ENCODE measurements around the gene AFF3.

AFF3 gene

DNA sequence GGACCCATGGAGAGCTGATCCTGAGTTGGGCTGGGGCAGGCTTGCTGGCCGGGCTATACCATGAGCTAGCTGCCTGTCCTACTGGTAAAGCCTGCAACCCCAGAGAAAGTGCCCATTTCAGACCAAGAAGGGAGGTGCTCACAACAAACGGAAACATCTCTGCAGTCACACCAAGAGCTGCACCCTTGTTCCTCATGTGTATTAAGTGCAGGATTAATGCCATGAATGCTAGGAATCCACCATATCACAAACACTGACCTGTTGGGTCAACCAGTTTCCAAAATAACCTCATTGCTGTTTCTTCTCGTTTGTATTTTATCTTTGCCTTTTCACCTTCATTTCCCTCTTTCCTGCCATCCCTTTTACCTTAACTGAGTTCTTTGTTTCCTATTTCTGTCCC lies 69.9 kb downstream of the AFF3 start:
- in situ Hi-C loops (cut with HindIII; ENCODE audit: low sequenced_read_pairs) = no loop called here

DNA sequence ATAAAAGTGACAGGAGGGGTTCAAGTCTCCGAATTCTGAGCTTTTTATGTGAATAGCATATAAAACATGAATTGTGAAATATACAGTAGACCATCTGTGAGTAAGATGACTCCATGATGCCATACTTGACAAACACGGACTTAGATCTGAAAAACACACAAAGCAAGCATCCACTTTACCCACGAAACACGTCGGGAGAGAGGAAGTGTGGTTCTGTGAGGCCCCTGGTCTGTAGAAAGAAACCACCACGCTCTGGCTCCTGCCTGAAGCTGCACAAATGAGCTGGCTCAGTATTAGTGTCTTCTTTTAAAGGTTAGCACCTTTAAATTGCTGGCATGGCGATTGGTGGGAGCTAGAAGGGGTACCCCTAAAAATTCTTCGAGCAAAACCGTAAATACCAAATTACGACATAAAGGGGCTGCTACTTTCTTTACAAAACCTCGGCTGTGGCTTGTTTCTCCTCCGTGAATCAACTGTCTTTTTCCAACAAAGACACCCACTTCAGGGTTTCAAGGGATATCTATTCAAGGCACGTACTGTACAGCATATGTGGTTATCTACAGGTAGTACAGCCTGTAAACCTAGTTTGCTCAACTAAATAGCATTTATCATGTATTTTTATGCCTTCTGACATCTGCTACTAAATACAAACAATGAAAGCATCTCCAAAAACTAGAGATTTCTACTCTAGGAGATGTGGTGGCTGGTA lies 70.9 kb downstream of the AFF3 start:
- in situ Hi-C loops (cut with HindIII; ENCODE audit: low sequenced_read_pairs) = no loop called here

DNA sequence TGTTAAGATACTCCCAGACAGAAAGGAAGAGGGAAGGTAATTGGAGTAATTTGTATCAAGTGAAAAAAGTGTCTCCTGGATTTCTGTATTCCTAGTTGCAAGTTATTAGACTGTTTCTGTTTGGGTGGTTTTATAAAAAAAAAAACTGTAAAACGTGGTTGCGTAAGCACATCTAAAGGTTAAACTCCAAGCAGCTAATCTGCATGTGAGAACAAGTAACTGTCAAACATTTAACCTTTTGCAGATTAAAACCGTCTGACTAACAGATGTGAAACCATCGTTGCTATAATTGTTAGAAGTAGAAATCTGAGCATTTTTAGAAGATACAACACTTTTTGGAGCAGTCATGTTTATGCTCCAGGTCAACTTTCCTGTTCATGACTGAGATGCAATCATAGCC lies 72.3 kb downstream of the AFF3 start:
- in situ Hi-C loops (cut with HindIII; ENCODE audit: low sequenced_read_pairs) = no loop called here

DNA sequence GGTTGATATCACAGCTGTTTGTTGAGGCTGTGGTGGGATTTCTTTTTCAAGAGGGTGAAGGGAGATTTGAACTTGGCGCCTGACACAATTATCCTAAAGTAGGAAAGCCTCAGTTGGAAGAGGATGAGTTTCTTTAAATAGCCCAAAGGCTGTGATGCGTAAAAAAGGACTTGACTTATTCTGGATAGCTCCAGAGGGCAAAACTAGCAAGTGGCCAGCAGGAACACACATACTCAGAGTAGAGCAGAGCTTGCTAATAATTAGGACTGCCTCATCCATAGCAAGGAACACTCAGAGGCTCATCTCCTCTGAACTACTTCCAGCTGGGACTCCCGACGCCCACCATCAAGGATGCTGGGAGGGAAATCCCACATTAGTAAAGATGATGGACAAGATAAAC lies 74.0 kb downstream of the AFF3 start:
- in situ Hi-C loops (cut with HindIII; ENCODE audit: low sequenced_read_pairs) = no loop called here

DNA sequence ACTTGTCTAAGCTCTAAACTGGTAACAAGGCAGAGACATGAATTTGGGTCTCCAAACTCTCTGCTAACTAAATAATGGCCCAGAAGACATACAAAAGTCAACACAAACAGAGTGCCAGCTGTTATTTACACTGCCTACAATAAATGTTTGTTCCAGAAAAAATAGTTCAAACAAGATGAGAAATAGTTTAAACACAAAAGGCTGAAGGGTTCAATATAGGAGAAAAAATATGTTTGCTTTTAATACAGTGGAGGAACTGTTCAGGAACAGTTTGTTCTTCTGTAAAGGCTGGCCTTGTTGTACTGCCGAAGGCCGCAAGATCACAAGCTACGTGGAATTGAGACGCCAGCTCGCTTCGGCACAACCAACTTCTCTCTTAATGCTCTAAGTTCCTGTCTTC lies 74.6 kb downstream of the AFF3 start:
- in situ Hi-C loops (cut with HindIII; ENCODE audit: low sequenced_read_pairs) = no loop called here

DNA sequence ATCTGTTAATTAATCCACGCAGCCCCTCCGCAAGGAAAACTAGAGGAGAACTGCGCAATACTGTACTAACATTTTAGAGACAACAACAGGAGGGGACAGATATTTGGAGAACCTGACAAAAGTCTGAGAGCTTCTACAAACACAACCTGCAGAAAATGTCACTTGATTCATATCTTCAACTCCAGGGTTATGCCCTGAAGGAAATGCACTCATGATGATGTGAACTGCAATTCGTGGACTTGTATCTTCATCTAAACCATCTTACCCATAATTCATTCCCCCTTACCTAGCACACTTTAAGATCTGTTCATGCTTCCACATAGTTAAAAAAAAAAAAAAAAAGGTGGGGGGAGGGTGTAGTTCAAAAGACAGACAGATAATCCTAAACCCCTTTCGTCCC lies 75.5 kb downstream of the AFF3 start:
- in situ Hi-C loops (cut with HindIII; ENCODE audit: low sequenced_read_pairs) = no loop called here

DNA sequence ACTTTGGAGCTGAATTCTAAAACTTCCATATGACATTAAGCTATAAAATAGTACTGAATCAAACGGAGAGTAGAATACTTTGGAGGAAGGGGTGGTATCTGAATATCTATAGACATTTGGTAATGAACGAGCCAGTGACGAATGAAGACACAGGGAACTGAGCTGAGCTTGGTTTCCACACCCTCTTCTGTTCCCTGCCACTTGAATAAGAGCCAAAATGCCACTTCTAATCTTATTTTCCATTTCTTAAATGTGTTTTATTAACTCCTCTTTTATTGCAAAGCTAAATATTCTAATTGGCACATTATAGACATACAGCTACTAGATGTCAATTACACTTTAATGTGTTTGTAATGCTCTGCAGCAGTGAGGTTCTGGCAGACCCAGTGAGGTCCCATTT lies 76.1 kb downstream of the AFF3 start:
- in situ Hi-C loops (cut with HindIII; ENCODE audit: low sequenced_read_pairs) = no loop called here

DNA sequence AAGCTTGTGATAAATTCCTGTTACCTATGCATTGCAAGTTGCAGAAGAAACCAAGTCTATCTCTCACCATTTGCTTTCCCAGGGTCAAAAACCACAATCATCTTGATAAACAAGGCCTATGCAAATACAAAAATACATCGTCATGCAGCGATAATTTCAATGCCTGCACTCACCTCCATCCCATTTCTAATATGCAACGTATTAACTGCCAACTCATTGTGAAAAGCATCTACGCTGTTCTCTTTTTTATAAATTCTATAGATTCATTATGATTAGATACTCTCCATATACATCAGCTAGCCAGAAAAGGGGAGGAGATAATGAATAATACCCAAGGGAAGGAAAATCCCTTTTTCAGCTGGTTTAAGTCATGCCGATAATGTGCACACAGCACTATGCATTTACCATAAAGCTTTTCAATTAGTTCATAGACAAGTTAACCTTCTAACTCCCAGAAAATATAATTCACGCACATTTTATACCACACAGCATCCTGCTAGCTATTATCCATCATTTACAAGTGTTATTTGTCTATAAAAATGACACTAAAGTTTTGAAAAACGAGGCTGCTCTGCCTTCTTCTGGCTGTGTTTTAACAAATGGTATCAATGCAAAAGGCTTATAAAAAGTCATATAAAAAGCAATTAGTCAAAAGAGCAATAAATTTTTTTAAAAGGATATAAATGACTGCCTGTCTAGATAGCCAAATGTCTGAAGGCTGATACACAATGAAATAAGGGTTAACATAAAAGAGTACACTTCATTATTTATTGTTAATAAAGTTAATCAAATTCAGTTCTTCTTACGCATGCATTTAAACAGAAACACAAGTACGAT lies 77.6 kb downstream of the AFF3 start:
- in situ Hi-C loops (cut with HindIII; ENCODE audit: low sequenced_read_pairs) = no loop called here

DNA sequence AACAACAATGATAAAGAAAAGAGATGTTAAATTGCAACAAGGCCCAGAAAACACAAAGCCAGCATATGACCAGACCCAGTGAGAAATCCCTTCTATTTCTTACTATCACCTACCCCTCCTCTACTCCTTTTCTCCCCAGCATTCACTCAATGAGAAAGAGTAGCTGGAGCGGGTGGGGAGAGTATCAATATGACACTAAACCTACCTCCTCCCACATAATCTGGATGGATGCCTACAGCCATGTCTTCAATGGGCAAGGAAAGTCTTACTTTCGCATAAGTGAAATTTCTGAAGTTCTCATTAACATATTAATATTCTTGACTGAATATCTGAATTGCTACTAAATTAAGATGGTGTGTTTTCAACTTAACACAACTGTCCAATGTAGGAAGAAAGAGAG lies 78.2 kb downstream of the AFF3 start:
- in situ Hi-C loops (cut with HindIII; ENCODE audit: low sequenced_read_pairs) = no loop called here

DNA sequence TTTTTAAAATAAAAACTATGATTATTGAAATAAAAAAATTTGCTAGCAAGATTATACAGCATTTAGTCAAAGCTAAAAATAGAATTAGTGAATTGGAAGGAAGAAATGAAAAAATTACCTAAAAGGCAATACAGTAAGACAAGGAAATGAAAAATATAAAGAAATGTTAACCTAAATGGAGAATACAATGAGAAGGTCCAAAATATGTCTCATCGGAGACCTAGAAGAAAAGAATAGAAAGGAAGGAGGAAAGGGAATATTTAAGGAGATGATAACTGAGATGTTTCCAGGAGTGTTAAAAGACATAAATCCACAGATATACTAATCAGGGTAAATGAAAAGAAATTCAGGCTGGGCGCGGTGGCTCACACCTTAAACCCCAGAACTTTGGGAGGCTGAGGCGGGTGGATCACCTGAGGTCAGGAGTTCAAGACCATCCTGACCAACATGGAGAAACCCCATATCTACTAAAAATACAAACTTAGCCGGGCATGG lies 78.9 kb downstream of the AFF3 start:
- in situ Hi-C loops (cut with HindIII; ENCODE audit: low sequenced_read_pairs) = no loop called here

DNA sequence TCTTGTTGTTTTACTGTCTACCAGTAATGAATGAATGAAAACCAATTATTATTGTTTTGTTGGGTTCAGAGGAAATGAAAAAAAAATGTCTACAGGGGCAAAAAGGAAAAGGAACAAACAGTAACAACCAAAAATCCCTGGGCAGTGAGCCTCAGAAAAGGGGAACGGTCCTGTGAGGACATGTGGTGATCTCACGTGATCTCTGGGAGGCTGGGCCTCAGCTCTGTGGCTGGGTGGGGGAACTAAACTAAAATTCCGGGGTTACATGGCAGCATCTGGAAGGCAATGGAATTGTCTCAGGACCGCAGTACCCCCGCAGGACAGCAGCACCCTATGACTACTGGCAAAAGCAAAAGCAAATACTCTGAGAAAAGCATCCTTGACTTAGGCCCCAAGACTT lies 80.1 kb downstream of the AFF3 start:
- in situ Hi-C loops (cut with HindIII; ENCODE audit: low sequenced_read_pairs) = no loop called here

DNA sequence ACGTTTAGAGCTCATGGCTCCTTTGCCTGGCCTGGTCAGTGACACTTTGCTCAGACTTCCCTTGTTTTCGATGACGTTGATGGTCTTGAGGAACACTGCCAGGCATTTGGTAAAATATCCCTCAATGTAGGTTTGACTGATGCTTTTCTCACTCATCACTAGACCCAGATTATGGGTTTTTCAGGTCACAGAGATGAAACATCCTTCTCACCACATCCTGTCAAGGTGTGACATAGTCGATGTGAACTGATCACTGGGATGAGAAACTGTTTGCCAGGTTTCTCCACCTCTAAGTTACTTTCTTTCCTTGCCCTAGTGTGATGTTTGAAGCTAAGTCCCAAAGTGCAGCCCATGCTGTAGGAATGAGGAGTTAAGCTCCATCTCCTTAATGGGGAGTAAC lies 81.5 kb downstream of the AFF3 start:
- in situ Hi-C loops (cut with HindIII; ENCODE audit: low sequenced_read_pairs) = no loop called here

DNA sequence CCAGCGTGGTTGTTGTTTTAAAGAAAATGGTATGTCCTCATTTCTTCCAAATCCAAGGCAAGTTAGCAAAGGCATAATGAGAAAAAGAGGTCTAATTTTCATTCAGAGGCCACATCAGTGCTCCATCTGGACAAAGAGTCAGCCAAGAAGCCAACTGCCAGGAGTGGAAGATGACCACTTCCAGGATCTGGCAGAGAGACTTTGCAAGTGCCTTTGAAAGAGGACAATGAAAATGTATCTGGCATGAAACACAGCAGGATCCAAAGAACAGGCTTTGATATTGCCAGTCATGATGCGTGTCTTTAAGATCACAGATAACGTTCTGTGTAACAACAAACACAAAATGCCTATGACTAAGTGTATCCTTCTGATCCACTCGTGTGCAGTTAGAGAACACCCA lies 82.8 kb downstream of the AFF3 start:
- in situ Hi-C loops (cut with HindIII; ENCODE audit: low sequenced_read_pairs) = no loop called here

DNA sequence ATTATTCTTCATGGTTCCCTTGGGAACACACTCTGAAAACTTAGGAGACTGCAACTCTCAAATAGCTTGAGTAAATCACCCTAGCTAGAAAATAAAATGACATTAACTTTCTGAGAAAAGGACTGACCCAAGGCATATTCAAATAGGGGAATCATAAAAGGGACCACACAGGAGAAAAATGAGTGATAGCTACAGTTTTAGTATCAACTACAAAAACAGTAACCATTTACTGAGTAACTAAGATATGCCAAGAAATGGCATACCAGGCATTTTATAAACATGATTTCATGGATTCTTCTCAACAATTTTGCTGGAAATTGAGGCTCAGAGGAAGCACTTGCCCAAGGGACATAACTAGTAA lies 84.5 kb downstream of the AFF3 start:
- in situ Hi-C loops (cut with HindIII; ENCODE audit: low sequenced_read_pairs) = no loop called here

DNA sequence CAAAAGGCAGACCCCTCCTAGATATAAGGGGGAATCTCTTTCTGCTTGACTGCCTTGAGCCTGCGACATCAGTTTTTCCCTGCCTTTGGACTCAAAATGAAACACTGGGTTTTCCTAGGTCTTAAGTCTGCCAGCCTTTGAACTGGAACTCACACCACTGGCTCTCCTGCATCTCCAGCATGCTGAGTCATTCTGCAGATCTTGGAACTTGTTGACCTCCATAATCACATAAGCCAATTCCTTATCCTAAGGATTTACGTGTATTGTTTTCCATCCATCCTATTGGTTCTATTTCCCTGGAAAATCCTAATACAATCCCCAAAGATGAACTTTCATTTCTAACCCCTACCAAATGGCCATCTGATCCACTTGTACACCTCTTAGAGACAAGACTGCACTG lies 88.0 kb downstream of the AFF3 start:
- in situ Hi-C loops (cut with HindIII; ENCODE audit: low sequenced_read_pairs) = no loop called here

DNA sequence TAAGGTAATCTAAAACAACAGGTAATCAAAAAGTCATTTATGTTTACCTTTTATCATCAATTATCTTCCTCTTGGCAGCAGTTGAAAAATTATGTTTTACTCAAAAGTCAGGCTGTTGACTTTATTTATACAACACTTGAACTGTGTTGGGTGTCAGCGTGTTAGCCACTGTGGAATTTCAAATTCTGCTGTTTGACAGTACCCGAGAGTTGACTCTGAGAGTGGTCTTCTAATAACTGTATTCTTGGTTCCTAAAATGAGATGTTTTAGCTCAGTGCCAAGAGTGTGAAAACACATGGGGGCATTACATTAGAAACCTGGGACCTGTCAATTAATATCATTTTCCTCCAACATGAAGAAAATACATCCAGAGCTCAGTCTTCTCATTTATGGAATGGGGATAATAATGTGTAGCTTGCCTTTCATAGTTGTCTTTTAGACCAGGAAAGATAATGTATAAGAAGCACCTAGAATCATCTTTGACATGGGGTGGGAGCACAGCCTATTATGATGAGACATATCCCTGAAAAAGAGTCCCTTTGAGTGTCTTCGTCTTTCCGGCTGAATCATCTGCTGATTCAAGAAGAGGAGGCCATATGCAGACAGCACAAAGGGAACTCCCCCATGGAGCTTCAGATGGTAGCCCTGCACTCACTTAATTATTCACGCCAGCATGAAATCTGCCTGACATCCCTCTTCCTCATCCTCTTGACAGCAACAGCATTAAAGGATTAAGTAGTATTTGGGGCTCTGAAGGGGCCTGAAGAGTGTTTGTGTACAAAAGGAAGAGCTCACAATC lies 89.1 kb downstream of the AFF3 start:
- in situ Hi-C loops (cut with HindIII; ENCODE audit: low sequenced_read_pairs) = no loop called here

DNA sequence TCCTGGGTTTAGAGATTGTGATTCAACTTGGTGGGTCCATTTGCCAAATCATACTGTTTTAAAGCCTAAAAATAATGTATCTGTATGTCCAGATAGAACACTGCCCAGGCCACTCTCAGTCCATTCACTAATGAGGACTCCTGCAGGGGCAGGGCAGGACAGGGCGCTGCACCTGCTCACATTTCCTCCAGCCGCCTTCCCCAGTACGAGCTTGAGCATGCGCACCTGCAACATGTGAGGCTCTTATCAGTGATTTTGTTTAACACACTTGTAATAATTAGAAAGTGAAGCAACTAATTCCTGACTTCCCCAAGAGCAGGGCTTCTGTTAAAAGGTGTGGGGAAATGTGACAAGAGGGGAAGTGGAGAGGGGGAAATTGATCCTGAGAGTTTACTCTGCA lies 89.7 kb downstream of the AFF3 start:
- in situ Hi-C loops (cut with HindIII; ENCODE audit: low sequenced_read_pairs) = no loop called here

DNA sequence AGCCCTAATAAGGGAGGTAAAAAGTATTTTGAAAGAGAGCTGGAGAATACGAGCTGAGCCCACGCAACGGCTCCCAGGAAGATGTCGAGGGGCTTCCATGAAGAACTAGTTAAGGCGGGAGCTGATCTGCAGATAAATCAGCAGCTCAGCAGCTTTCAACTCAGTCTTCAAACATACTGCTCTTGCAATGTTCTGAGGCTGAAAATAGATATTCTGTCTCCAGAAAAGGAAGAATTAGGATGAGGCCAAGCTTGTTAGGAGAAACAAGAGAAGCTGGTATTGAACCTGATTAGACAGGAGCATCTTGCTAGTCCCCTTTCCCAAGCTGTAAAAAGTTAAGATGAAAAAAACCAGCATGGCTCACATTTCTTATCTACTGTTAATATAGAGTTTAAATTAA lies 91.1 kb downstream of the AFF3 start:
- in situ Hi-C loops (cut with HindIII; ENCODE audit: low sequenced_read_pairs) = no loop called here

DNA sequence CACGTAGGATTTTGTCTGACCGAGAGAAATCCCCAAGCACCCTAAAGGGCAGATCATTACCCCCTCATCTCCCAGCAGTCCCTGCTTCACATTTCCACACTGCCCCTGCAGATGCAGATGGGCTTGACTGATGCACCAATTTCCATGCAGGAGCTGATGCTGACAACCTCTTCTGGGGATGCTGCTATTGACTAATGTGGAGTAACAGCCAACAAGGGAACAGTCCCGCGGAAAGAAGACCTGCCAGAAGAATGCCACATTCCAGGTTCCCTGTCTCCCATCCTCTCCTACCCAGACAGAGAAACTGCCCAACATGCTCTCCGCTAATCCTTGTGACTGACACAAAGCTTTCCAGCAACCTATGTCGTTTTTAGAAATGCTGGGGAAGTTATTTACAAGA lies 91.7 kb downstream of the AFF3 start:
- in situ Hi-C loops (cut with HindIII; ENCODE audit: low sequenced_read_pairs) = no loop called here

DNA sequence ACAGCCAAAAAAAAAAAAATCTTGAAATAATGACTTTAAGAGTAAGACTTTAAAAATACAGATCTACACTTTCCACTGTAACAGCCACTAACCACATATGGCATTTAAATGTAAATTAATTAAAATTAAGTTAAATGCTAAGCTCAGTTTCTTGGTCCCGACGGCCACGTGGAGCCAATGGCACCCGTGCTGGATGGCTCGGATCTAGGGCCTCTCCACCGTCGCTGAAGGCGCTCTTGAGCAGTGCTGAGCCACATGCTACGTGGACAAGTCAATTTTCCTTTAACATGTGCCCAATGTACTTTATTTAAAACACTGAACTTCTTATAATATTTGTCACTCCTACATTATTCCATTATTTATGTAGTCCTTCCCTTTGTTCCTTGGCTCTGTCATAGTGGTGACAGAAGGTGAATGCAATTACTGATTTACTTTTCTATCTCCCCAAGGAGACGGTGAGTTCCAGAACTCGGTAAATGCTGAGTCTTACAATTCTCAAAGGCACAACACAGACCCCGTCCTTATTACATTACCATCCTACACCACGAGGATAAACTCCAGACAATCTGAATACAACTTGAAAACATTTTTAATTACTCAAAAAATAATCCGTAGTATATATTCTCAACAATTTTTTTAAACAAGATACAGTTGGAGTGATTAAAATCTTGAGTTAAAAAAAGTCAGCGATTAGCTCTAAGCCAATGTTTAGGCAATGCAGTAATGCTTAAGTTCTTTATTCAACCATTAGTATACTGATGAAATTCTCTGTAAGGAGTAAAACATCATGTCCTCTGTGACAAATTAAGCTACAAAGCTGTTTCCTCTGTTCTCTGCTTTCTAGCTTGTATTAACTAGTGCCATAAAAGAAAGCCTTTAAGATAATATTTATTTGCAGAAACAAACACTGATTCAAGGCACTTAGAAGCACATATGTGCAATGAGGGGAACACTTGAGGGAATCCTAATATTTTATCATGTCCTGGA lies 95.1 kb downstream of the AFF3 start:
- in situ Hi-C loops (cut with HindIII; ENCODE audit: low sequenced_read_pairs) = no loop called here

DNA sequence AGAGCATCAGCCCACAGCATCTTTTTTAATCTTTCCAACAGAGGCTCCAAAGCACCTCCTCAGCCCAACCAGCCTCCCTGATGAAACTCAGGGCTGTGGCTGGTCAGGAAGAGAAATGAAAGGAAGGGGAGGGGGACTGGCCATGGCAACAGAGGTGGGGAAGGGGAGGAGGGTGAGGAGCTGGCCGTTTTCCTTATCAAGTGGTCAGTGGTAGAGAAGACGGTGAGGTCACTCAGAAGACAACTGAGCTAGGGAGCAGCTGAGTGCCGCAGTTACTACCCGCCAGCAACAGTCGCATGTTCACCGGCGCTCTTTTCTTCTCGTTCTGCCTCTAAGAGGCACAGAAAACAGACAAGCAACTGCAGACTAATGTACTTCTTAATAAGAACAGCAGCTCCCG lies 97.4 kb downstream of the AFF3 start:
- in situ Hi-C loops (cut with HindIII; ENCODE audit: low sequenced_read_pairs) = no loop called here
